ENCODE data around the gene POU2F1.

Gene POU2F1

GRCh38 chr1:167454304-167454893 is 233.7 kb downstream of the POU2F1 start:
- DNase-seq = no peak

GRCh38 chr1:167454894-167455785 is 234.5 kb downstream of the POU2F1 start:
- peak; percentile 76 for DNase-seq

DNA sequence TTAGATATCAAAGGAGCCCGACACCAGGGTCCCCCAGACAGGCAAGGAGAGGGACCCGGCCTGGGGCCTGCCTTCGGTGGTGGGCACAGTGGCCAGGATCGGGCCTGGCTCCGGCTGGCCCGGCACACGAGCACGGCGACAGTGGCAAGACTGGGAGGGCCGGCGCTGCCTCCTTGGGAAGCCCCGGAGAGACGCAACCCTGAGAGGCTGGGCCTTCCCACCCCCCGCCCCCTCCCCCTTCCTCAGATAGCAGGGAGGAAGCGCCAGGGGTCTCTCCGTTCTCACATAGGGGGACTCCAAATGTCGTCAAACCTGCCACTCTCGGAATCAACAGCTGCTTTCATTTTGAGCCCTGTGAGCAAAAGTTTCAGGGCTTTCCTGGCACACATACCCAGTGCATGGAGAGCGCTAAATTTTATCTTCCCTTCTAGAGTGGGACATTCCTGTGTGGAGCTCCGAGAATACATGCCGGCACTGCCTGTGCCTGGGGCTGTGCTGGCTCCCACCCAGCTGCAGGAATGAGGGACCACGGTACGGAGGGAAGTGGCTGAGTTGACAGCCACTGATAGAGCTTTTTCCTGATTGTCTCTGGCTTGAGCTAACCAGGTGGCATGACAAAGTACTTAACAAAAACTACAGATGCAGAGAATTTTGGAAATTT is 235.2 kb downstream of the POU2F1 start:
- DNase-seq = no peak

GRCh38 chr1:167456524-167456923 is 235.8 kb downstream of the POU2F1 start:
- no peak for DNase-seq

- no peak for DNase-seq
Measured at GRCh38 chr1:167456926-167457325, 236.2 kb downstream of the POU2F1 start.

- DNase-seq = no peak
Measured at GRCh38 chr1:167457936-167458584, 237.4 kb downstream of the POU2F1 start.

DNA sequence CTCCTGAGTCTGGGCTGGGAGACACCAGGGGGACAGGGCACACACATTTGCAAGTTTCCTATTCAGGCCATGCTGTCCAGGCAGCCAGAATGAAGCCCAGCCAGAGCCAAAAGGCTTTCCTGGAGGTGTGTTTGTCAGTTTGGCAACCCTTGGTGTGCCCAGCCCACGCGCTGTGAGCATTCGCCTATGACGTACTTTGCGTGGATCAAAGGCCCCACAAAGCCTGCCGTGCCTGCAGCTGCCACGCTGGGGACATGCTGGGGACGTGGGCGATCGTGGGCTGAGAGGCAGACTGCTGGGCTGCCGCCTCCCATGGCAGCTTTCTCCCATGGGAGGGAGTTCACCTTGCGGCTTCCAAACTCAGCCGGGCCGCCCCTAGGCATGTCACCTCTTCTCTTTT is 240.2 kb downstream of the POU2F1 start:
- no peak for DNase-seq

- no peak for DNase-seq
Measured at GRCh38 chr1:167462341-167462740, 241.7 kb downstream of the POU2F1 start.

DNA sequence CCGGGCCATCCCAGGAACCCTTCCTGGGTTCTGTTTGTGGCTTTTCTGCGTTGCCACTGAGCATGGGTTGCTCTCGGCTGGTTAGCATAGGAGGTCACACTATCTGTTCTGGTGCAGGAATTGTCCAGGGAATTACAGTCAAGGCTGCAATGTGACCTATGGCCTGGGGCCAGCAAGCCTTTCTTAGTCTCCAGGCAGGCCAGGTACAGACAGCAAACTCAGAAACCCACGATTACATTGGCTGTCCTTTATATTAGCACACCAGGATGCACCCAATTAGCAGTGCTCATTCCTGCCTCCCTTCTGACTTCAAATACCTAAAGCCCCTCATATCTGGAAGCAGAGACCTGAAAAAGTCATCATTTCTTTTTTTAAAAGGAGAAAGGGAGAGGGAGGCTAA is 242.4 kb downstream of the POU2F1 start:
- no peak for DNase-seq

- no peak for DNase-seq
Measured at GRCh38 chr1:167463875-167464575, 243.3 kb downstream of the POU2F1 start.

DNA sequence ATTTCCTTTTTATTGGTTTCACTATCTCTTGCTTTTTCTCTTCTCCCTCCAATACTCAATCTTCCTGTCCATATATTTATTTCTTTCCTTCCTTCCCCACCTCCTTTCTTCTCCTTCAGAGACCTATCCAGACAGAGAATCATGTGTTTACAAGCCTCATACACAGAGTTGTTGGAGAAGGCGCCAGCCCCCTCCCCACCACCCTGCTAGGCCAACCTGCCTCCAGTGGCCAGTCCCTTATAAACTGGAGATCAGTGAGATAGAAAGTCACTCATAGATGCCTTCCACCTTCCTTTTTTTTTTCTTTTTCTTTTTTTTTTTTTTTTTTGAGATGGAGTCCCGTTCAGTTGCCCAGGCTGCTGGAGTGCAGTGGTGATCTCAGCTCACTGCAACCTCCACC is 244.3 kb downstream of the POU2F1 start:
- no peak for DNase-seq

GRCh38 chr1:167465743-167466142 is 245.1 kb downstream of the POU2F1 start:
- DNase-seq = no peak

DNA sequence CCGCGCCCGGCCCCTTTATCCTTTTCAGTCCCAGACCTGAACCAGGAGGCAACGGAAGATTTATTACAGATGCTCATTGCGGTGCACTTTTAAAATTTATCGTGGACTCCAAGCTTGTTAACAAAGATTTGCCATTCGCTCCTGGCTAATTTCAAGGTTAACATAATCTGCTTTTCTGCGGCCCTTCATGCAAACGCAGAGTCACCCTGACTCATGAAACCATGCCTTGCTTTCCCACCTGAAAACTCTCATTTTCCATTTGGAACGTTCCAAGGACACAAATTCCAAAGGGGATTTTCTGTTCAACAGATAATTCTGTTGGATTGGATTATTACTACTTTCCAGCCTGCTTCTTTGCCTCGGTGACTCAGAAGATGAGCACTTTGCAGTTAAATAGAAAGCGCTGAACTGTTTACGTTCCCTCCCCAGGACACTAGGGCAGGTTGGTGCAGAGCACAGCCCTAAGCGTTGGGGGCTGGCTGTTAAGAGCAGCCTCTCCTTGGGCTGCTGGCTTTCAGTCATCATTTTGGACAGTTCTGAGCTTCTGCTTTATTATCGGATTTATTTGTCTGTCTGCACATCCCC is 246.5 kb downstream of the POU2F1 start:
- no peak for DNase-seq

GRCh38 chr1:167467752-167468151 is 247.1 kb downstream of the POU2F1 start:
- DNase-seq = no peak

- DNase-seq = no peak
Measured at GRCh38 chr1:167469280-167469965, 248.7 kb downstream of the POU2F1 start.

DNA sequence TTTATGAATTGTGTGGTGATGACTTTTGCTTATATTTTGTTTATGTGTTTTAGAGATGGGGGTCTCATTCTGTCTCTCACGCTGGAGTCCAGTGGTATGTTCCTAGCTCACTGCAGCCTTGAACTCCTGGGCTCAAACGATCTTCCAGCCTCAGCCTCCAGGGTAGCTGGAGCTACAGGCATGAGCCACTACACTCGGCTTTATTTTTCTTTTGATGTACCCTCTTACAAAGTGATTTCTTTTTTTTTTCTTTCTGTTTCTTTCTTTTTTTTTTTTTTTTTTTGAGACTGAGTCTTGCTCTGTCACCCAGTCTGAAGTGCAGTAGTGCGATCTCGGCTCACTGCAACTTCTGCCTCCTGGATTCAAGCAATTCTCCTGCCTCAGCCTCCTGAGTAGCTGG is 250.9 kb downstream of the POU2F1 start:
- no peak for DNase-seq

DNA sequence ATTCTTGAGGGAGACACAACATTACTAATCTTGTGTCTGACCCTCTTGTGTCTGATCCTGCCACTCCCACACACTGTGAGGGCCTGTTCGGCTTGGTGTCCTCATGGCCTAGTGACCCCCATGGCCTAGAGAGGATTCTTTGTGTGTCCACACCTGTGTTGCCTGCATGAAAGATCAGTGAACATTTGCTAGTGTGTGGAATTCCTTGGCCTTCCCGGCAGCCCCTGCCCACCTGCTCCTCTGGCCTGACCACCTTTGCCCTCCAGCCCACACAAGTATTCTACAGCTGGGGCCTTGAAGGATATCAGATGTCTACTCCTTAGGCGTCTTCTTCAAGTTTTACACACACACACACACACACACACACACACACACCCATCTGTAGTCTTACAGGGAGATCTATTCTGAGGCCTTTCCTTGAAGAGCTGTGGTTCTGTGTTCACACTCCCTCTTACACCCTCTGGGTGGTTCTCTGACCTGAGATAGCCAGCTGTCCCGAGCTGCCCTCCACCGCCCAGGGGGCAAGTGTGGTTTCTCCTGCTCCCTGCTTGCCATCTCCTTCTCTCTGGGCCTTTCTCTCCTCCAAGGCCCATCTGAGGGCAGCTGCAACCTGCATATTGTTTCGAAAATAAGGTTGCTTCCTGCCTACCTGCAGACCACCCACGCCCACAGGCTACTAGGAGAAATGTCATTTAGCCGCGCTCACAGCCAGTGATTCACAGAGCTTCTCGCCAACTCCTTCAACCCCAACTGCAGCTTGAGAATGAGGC is 252.3 kb downstream of the POU2F1 start:
- DNase-seq = no peak

GRCh38 chr1:167473761-167474160 is 253.1 kb downstream of the POU2F1 start:
- DNase-seq = no peak

GRCh38 chr1:167474191-167474641 is 253.5 kb downstream of the POU2F1 start:
- no peak for DNase-seq

- DNase-seq = no peak
Measured at GRCh38 chr1:167476061-167476460, 255.4 kb downstream of the POU2F1 start.

All from activated effector memory CD4-positive, alpha-beta T cell treated with Interleukin-2 at 50 U/mL for 16 hours (primary cell).